AG08396 (cell line): ENCODE data around the gene BORCS6.

Source experiments
- DNase-seq: peaks from one replicate; pipeline ENCODE4 v3.0.0; 2012; ENCODE audit warnings: low spot score, mixed read lengths

The BORCS6 gene

GRCh38 chr17:8142158-8142886 lies 47.7 kb downstream of the BORCS6 start:
- no peak for DNase-seq

- DNase-seq = no peak
These were observed 48.2 kb downstream of the BORCS6 start for GRCh38 chr17:8141741-8142140.

GRCh38 chr17:8141045-8141444 lies 48.9 kb downstream of the BORCS6 start:
- DNase-seq = no peak

GRCh38 chr17:8140065-8141029 lies 49.6 kb downstream of the BORCS6 start:
- DNase-seq = no peak

DNA sequence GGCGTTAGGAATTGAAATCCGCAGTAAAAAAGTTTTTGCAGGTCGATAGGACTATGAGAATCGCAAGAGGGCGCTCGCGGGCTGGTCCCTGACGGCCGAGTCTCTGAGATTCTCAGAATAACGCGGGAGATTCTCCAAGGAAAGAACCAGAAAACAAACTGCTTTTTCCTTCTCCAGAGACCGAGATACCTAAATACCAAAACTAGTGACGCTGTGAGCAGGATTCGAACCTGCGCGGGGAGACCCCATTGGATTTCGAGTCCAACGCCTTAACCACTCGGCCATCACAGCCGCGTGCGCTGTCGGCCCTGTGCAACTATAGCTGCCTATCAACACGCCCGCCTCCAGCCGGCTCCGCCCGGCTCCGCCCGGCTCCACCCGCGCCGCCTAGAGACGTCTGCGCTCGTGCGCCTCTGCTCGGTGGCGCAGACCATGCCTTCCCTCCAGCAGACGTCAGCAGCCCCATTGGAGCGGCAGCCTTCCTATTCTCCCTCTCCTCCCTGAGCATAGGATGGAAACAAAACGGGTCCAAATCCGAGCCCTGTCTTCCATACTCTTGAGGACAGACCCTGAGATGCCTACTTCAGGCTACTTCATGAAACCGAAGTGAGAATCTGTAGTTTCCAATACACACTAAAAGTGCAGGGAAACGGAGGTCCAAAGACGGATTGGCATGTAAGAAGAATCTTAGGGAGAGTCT lies 51.2 kb downstream of the BORCS6 start:
- DNase-seq = peak; percentile 91

DNA sequence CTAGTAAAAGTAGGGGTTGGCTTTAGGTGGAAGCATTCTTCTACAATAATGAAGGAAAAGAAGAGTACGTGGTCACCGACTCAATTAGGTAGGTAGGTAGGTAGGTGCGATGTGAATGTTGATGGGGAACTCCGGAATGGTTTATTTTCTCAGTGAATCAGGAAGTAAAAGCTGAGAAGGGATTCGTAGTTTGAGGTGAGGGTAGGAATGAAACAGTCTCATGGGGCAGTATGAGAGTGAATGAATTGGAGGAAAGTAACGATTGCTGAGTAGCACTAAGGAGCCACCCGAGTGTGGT lies 51.7 kb downstream of the BORCS6 start:
- DNase-seq = no peak
